Anterior cingulate cortex (tissue), 58 donors: ENCODE results near the gene LRRC28.

ENCODE experiments used
- DNase-seq, 58 donors: peaks; one replicate each; lab custom pipeline; 2025; lab: John Stamatoyannopoulos, UW

LRRC28 gene

DNA sequence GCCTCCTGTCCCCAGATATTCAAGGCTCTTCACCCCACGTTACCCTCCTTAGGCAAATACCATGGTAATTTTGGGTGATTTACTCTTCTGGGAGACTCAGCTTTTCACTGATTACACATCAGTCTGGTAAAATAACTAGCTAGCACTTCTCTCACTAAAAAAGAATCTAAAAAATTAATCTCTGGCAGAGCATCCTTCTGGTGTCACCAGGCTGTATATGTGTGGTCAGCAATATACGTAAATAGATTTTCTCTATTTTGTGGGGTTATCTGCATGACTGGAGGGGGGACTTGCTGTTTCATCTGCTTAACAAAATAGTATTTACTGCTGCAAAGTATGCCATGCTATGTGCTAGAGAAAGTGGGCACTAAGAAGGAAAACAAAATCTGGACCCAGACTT lies 45.1 kb downstream of the LRRC28 start:
- no peak for DNase-seq

DNA sequence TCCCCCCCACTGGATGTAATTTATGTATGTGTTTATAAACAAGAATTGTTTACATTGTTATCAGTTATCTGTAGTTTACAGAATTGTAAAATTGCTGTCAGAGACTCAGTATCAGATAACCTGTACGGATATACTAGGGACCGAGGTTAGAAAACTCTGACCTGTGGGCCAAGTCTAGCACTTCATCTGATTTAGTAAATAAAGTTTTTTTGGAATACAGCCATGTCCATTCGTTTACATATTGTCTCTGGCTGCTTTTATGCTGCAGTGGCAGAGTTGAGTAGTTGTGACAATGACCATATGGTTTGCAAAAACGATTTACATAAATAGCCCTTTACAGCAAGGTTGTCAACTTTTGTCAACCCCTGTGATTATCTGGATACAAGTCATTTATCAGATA lies 52.6 kb downstream of the LRRC28 start:
- no peak for DNase-seq

DNA sequence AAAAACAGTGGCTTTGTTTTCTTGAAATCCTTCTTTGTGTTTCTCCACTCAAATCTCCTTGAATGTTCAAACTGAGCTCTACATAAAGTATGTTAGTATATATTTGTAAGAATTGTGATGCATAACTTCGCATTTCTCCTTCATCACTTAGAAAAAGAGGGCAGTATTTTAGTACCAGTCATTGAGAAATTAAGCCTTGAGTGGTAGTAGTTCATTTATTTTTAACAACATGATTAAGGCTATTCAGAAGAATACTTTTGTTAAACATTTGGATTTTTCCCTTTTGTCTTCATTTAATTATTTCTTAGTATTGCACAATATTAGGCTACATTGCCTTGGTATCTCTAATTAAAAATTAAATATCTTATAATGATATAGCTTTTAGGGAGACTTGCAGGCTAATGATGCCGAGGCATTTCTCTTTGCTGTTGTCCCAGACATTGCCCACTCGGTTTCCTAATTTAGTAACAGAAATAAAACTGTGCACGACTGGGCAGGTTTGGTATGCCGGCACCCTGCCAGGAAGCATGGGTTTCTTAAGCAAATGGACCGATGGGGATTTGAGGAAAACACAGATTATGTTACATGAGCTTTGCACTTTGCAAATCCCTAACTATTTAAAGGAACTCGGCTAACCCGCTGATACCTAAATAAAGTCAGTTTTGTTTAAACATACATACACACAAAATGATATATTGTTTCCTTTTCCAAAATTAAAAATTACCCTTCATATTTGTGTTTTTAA lies 54.7 kb downstream of the LRRC28 start:
- DNase-seq, result peak in 1 of 58 donors; percentile 5

DNA sequence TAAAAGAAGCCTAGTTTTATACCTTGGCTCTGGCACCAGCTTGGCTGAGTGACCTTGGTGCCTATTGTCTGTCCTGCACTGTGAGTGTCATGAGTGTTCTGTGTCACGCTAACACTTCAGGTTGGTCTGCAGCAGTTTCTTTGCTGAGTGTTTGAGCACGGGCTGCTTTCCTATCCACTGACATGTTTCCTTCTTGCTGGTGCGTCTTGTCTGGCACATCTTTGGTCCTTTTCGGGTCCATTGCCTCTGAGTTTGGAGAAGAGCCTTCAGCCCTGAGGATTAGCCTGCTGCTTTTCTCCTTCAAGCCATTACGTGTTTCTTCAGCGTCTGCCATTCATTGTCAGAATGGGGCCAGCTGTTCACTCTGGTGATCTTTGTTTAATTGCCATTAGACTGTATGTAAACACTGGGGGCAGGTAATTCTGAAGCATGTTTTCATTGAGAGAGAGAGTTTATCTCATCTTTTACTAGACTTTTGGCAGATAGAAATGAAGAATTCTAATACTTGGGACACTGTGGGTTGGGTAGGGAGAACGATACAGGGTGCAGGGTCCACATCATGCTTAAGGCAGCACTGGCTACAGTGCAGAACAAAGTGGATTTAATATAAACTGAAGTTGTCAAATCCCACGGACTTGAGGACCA lies 55.5 kb downstream of the LRRC28 start:
- peak in 1 of 58 donors; percentile 4 for DNase-seq

DNA sequence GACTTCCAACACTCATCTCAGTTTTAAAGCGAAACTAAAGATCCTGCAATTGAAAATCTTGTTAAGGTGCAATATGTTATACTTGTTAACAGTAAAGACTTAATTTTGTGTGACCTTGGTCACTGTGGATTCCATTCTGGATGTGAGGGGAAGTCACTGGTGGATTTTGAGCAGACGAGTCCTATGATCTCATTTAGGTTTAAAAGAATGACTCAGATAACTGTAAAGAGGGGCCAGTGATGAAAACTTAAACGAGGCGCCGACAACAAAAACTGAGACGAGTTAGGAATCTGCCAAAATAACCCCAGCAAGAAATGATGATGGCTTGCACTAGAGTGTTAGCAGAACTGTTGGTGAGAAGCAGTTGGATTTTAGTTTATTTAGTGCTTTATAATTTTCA lies 56.5 kb downstream of the LRRC28 start:
- DNase-seq, result no peak

DNA sequence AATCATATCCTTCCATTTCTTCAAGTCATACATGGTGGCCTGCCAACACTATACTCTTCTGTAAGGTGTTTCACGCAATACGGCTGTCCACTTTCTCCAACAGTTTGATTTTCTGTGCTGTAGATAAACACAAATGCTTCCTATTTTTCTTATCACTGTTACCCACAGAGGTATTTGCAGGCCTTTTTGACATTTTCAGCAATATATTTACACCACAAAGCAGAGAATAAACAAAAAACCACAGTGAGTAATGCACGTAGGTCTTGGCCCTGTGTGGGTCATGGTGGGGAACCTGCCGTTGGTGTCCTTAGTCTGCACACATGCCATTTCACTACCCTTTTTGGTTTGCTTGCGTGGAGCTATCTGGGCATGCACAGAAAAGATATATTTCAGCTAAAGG lies 59.5 kb downstream of the LRRC28 start:
- no peak for DNase-seq

DNA sequence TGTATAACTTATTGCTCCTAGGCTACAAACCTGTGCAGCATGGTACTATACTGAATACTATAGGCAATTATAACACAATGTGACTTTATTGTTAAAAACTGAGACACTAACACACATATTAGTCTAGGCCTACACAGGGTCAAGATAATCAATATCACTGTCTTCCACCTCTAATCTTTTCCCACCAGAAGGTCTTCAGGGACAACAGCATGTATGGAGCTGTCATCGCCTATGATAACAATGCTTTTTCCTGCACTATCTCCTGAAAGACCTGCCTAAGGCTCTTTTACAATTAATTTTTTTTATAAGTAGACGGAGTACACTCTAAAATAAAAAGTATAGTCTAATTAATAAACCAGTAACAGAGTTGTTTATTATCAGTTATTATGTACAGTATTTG lies 60.9 kb downstream of the LRRC28 start:
- no peak for DNase-seq

DNA sequence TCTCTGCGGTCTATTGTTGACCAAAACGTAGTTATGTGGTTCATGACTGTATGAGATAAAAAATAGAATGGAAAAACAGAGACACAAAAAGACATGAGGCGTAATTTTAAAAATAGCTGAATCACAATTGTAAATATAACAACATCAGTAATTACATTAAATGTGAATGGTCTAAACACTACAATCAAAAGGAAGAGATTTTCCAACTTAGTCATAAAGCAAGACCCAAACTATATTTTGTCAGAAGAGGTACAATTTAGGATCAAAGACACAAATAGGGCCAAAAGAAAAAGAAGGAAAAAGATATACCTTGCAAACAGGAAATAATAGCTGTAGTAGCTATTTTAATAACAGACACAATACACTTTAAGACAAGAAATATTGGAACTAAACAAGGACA lies 61.5 kb downstream of the LRRC28 start:
- no peak for DNase-seq

DNA sequence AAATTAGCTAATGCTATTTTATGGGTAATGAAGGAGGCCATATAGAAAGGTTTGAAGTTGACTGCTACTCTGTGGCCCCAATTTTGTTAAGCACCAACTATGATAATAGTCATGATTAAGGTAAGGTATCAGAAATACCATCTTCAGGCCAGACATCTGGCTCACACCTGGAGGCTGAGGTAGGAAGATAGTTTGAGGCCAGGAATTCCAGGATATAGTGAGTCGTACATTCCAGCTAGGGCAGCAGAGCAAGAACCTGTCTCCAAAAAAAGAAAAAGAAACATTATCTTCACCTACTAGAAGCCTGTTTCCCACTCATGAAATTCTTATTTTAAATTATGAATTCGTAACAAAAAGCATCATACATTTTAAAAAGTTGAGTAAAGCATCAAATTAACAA lies 64.4 kb downstream of the LRRC28 start:
- DNase-seq, result no peak

DNA sequence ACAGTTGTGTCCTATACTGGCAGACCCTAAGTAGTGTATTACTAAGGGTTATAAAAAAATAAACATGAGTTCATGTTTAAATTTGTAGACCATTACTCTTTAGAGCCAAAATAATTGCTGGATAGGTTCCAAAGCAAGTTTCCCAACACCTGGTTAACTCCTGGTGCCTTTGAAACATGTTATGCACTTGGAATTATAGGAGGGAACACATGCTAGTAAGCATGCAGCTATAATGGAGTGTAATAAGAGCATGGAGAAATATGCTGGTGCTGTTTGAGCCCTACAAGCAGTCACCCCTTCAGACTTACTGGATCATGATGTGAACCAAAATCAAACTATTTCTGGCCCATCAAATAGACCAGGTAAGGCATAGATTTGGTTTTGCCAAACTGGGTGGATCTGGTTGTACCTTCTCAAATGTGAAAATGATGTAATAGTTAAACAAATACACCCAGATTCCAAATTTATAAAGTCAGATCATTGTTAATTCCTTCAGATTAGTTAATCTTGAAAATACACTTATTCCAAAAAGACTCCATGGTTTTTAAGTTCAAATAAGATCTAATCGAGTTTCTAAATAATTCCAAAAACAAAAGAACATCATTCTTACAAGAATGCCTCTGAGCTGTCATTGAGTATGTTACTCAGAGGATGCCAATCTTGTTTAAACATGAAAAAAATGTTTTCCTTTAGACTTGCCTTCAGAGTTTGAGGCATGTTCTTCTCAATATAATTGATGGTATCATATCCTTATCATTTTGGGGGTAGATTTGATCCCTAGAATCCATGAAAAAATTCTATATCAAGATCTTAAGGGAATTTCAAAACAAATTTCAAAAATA lies 69.3 kb downstream of the LRRC28 start:
- DNase-seq, result no peak

DNA sequence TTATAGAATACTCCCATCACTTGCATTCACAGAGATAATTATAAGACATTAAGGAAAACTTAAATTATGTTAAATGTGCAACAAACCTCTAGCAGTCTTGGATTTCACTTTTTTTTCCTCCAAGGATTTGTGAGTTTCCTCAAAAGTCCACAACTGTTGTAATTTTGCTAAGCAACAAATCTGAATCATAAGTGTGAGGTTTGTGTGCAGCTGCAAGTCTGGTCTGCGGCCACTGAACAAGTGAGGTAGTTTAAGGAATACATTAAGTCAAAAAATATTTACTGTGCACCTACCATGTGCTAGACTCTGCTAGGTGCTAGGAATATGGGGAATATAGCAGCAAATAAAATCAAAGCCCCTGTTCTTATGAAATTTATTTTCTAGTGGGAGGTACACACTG lies 70.2 kb downstream of the LRRC28 start:
- DNase-seq, result no peak

DNA sequence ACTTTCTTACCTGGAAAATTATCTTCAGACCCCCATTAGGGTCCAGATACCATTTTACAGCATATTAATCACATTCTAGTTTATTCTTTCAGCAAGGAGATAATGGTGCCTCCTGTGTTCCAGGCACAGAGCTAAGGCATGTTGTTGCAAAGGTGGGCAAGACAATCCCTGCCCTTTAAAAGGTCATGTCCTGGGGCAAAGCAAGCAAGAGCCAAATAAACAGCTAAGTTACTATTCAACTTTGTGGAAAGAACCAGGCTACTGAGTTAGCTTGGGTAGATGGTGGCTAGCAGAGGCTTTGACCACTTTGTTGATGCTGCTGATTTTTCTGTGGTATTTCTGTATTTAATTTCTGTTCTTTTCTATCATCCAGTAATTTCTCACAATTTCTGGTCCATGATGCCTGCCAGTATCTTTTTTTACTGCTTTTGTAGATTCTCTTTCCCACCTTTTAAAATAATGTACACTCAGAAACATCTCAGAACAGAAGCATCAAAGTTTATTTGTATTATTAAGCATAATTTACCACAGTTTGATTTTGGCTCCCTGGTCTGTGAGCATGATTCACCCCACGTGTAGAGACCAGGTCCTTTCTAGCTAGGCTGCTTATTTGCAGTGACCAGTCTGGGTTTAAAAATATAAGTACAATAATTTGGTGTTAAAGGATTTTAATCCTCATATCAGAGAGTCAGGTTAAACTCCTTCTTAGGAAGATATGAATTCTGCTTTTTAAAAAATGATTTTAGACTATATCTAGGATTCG lies 71.5 kb downstream of the LRRC28 start:
- DNase-seq, result no peak

DNA sequence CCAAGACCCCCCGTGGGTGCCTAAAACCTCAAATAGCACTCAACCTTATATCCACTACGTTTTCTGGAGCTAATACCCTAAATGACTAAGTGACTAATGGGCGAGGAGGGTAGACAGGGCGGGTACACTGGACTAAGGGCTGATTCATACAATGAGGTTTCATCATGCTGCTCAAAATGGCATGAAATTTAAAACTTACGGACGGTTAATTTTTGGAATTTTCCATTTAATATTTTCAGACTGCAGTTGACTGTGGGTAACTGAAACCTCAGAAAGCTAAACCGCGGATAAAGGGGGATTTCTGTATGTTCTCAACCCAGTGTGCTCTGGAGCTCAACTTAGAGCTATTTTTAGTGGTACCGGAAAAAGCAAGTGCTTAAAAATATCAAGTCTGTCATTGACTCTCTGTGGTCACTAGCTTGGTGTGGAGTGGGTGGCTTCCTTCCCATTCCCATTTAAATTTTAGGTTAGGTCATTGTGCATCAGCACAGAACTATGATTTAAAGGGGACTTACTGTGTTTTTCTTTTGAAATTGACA lies 72.9 kb downstream of the LRRC28 start:
- no peak for DNase-seq

DNA sequence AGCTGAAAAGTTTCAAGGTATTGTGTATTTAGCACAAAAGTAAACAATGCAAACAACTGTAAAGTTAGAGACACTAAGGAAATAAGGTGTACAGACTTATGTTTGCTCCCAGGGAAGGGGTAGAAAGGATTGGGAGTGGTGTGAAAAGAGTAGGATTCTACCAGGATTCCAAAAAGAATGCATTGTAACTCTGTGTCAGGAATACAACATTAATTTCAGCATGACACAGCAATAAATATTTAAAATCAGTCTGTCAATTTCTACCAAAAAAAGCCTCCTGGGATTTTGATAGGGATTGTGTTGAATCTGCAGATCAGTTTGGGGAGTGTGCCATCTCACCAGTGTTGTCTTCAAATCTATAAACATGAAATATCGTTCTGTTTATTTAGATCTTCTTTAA lies 73.4 kb downstream of the LRRC28 start:
- DNase-seq, result no peak

DNA sequence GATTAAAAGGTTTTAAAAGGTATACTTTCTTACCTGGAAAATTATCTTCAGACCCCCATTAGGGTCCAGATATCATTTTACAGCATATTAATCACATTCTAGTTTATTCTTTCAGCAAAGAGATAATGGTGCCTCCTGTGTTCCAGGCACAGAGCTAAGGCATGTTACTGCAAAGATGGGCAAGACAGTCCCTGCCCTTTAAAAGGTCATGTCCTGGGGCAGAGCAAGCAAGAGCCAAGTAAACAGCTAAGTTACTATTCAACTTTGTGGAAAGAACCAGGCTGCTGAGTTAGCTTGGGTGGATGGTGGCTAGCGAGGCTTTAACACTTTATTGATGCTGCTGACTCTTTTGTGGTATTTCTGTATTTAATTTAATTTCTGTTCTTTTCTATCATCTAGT lies 75.0 kb downstream of the LRRC28 start:
- no peak for DNase-seq

DNA sequence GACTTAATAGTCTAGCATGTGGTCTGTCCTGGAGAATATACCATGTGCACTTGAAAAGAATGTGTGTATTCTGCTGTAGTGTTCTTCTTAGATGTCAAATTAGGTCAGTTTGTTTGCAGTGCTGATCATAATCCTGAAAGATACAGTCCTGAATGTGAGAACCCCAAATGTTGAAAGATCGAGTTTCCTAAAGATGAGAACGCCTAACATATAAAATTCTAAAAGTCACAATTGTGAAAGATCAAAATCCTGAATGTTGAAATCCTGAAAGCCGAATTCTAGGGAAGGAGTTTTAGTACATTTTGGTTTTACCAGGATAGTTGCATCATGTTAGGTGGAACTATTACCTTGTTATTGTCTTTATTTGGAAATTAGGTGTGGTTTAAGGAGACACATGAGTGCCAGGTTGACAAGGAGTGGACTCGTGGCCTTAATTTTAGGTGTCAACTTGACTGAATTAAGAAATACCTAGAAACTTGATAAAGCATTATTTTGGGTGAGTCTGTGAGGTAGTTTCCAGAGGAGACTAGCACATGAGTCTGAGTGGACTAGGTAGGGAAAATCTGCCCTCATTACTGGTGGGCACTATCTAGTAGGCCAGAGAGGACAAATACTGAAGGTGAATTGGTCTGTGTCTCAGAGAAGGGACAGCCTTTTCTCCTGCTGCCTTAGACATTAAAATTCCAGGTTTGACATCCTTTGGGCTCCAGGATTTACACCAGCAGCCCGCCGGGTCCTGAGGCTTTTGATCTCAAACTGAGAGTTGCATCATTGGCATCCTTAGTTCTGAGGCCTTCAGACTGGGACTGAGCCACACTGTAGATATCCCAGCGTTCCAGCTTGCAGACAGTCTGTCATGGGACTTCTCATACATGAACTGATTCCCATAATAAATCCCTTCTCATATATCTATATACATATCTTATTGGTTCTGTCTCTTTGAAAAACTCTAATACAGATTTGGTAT lies 77.1 kb downstream of the LRRC28 start:
- no peak for DNase-seq

DNA sequence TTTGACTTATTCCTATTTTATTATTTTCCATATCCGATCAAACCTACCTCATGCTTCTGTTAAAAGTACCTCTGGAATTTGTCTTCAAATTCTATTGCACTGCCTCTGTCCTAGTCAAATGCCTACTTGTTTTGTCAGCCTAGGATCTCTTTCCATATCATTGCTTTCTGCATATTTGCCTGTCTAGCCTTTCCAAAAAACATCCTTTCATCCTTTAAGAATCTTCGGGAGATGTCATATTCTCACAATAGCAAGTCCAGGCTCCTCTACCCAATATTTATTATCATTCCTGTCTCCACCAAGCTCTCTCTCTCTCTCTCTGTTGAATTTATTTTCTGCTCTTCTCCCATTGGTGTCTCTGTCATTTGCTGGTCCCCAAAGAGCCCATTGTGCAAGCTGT lies 80.1 kb downstream of the LRRC28 start:
- DNase-seq, result no peak

DNA sequence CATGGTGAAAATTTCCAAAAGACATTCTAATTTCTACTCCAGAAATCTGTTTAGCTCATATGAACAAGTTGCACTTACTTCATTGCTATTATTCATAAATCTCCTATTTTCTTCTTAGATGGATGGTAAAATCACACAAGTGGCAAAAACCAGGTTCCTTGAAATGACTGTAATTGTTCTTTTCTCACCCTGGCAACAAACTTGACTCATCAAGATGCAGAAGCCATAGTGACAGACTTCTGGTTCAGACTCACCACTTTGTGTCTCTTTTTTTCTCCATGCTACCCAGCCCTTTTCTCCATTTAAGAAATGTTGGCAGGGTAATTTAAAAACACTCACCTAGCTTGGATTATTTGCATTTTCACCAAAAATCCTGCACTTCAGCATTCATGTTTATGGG lies 82.1 kb downstream of the LRRC28 start:
- DNase-seq, result no peak

DNA sequence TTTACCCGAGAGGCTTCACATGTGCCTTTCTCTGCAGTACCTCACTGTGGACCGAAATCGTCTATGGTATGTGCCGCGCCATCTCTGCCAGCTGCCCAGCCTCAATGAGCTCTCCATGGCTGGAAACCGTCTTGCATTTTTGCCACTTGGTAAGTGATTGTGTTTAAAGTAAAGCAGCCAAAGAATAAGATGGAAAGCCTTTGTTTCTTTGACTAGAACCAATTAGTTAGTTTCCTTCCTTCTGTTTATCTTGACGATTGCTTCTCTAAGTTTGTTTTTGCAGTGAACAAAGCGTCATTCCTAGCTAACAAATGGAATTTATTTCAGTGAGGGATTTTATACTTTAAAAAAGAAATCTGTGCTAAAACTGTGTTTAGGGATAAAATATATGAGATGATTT lies 82.7 kb downstream of the LRRC28 start:
- no peak for DNase-seq
